Colonic mucosa (tissue), 4 donors: ENCODE measurements around the gene BFSP1. TPM values are rescaled to one million over a fixed set of nuclear protein-coding genes. Genes with fewer than 3 reads are reported as not detected.

ENCODE experiments used
- DNase-seq: peaks from one replicate; pipeline ENCODE4 v3.0.0-alpha.2; 2020
- H3K27ac ChIP-seq: fragments of 200-600 bp; one replicate; pipeline ENCODE4 v1.8.0; 2021
- H3K27me3 ChIP-seq: fragments of 200-600 bp; one replicate; pipeline ENCODE4 v1.8.0; 2021
- H3K36me3 ChIP-seq: fragments of 200-600 bp; one replicate; pipeline ENCODE4 v1.8.0; 2021
- H3K4me1 ChIP-seq: fragments of 200-600 bp; one replicate; pipeline ENCODE4 v1.8.0; 2021; ENCODE audit warnings: mild to moderate bottlenecking
- H3K4me3 ChIP-seq: fragments of 200-600 bp; one replicate; pipeline ENCODE4 v1.8.0; 2021
- H3K9ac ChIP-seq, 2 donors: one replicate each; pipeline ENCODE4 v1.7.0; 2013; ENCODE audit warnings: control low read depth in 2 of 2, low read depth in 2 of 2, low read length in 2 of 2
- H3K9me3 ChIP-seq: fragments of 200-600 bp; one replicate; pipeline ENCODE4 v1.8.0; 2021
- intact Hi-C: fragments of 100-400 bp; cut with DNase I; formaldehyde crosslinking; loops from one replicate; pipeline ENCODE4 v1.14.1; 2022
- total RNA-seq, 2 donors: library from RNA; stranded (reverse); fragmentation: NEBNext Ultra II Directional in 1 of 2; extraction: Animal tissue kit (Norgen Biotek cat#: 25700) in 1 of 2; gene quantifications; one replicate each; pipeline ENCODE4 v1.2.1, GENCODE V29; 2021
- TF ChIP-seq, protein P1 (sequence below): fragments of 200-600 bp; IDR thresholded peaks from one replicate; pipeline ENCODE4 v1.8.0; 2022; ENCODE audit warnings: antibody characterized with exemption, mild to moderate bottlenecking
- donor health status: healthy.
- donor health status: DM: no; HTN: no; CAD: no.
- donor health status: DM: no; HTN: no; CAD: no.

The BFSP1 gene
- total RNA-seq, 2 donors from 2014 or later: 0.50 to 0.59 TPM

GRCh38 chr20:17559338-17559737 lies 28.2 kb upstream of the BFSP1 start:
- intact Hi-C loops: no loop called here
- H3K9me3 ChIP-seq: no peaks in the 10 kb centered on the region
- no peaks in the 10 kb centered on the region for H3K36me3 ChIP-seq
- no peak overlapping the region for H3K4me3 ChIP-seq
- peak overlapping the region; percentile 78 for H3K27ac ChIP-seq
- H3K4me1 ChIP-seq: peaks cover 11% of the 10 kb centered on the region
- TF ChIP-seq, protein P1, sequence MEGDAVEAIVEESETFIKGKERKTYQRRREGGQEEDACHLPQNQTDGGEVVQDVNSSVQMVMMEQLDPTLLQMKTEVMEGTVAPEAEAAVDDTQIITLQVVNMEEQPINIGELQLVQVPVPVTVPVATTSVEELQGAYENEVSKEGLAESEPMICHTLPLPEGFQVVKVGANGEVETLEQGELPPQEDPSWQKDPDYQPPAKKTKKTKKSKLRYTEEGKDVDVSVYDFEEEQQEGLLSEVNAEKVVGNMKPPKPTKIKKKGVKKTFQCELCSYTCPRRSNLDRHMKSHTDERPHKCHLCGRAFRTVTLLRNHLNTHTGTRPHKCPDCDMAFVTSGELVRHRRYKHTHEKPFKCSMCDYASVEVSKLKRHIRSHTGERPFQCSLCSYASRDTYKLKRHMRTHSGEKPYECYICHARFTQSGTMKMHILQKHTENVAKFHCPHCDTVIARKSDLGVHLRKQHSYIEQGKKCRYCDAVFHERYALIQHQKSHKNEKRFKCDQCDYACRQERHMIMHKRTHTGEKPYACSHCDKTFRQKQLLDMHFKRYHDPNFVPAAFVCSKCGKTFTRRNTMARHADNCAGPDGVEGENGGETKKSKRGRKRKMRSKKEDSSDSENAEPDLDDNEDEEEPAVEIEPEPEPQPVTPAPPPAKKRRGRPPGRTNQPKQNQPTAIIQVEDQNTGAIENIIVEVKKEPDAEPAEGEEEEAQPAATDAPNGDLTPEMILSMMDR: no peak
- DNase-seq: no peak
- no peak overlapping the region for H3K9ac ChIP-seq
- no peaks in the 10 kb centered on the region for H3K27me3 ChIP-seq

DNA sequence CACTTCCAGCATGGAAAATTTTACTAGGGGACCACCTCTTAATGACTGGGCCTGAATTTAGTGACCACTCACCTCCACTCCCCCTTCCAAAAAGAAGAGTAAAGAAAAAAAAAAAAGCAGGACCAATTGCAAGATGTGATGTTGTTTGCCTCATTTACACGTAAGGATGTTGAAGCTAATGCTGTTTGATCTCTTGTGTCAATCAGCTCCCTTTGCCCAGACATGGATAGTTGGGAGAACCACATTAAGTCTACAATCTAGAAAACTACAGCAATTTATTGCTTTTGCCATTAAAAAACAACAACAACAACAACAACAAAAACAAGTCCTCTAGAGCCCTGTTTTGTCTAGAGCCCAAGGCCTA lies 27.7 kb upstream of the BFSP1 start:
- Histone ChIP-seq H3K27ac (peak overlapping the region; percentile 78), H3K9me3 (no peaks in the 10 kb centered on the region), H3K4me3 (no peak overlapping the region), H3K27me3 (no peaks in the 10 kb centered on the region), H3K36me3 (no peaks in the 10 kb centered on the region), H3K4me1 (peaks cover 11% of the 10 kb centered on the region), H3K9ac (no peak overlapping the region)
- DNase-seq: no peak
- TF ChIP-seq, protein P1: no peak
- intact Hi-C loops: no loop called here

DNA sequence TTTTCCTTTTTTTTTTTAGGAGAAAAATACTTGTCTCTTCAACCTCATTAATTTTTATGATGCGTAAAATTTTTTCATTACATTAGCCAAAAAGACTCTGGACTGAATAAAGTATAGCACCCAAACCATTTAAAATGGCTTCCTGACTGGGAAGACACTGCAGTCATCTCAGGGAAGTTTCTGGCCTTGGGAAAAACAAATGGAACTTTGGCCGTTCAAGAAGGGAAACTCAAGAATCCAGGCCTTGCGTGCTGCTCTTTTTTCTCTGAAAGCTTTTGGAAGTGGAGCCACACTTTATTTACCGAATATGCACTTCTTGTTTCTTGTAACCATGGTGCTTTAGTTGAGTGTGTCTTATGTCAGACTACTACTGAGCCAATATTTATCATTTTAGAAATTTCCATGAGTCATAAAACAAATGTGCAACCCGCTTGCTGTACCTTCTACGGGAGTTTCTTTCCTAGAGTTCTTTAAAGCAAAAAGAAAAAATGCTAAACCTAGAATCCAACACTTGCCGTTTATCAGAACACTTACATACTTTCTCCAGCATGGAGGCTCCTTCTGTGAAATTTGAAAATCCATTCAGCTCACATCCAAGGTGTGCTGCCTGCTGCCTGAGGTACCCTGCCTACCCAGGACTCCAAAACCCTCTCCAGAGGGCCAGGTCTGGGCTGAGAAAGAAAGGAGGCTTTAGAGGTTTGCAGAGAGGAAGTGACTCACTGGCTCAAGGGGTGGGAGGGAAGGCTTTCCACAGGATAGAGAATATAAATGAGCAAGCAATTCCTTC lies 27.2 kb upstream of the BFSP1 start:
- Histone ChIP-seq H3K36me3 (no peaks in the 10 kb centered on the region), H3K9ac (no peak overlapping the region), H3K9me3 (no peaks in the 10 kb centered on the region), H3K27me3 (no peaks in the 10 kb centered on the region), H3K4me3 (no peak overlapping the region), H3K27ac (peak overlapping the region; percentile 78), H3K4me1 (peaks cover 11% of the 10 kb centered on the region)
- intact Hi-C loops: no loop called here
- TF ChIP-seq, protein P1: no peak
- peak; percentile 34 for DNase-seq

DNA sequence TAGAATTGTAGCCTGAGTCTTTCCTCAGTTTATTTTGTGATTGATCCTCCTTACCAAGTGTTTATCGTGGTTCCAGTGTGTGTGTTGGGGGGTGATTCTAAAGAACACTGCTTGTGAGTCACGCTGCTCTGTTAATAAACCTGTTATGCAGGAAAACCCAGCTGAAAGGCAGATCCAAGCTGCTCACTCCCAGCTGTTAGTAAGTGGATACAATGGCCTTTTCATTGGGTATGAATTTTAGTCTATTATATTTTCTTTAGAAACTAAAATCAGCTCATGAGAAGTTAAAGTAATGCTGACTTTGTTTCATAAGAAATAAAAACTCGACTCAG lies 26.5 kb upstream of the BFSP1 start:
- Histone ChIP-seq H3K4me1 (peaks cover 11% of the 10 kb centered on the region), H3K36me3 (no peaks in the 10 kb centered on the region), H3K4me3 (no peak overlapping the region), H3K9me3 (no peaks in the 10 kb centered on the region), H3K27ac (peak overlapping the region; percentile 78), H3K27me3 (no peaks in the 10 kb centered on the region), H3K9ac (no peak overlapping the region)
- intact Hi-C loops: no loop called here
- TF ChIP-seq, protein P1: no peak
- DNase-seq: peak; percentile 44

- H3K4me3 ChIP-seq: no peak overlapping the region
- peak overlapping the region; percentile 78 for H3K27ac ChIP-seq
- H3K9ac ChIP-seq: peak overlapping the region in 1 of 2 donors; percentile 1
- intact Hi-C loops: no loop called here
- no peaks in the 10 kb centered on the region for H3K27me3 ChIP-seq
- DNase-seq: peak; percentile 58
- TF ChIP-seq, protein P1: no peak
- no peaks in the 10 kb centered on the region for H3K36me3 ChIP-seq
- H3K4me1 ChIP-seq: peaks cover 11% of the 10 kb centered on the region
- no peaks in the 10 kb centered on the region for H3K9me3 ChIP-seq
Measured at GRCh38 chr20:17556837-17557674, 25.9 kb upstream of the BFSP1 start.
